ENCODE results near the gene VEGFC.

VEGFC gene

DNA sequence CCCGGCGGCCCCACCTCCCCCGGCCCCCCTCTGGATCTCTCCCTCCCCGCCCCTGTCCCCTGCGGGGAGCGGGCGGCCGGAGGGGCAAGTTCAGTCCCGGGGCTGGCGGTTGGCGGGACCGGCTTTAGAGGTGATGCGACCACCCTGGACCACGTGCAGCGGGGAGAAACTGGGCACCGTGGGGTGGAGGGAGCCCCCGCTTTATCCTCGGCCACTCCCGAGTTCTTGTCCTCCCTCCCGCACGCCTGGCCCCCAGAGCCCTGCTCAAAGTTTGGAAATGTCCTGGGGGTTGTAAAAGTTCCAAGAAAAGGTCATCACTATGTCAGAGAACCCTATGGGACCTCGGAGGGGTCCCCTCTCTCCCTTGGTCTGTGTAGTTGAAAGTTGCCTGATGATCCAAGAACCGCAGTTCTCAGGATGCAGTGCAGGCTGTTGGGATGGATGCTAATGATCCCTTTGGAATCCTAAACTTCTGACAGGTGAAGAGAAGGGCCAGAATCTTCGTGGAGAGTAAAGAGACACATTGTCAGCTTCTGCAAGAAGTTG lies 411 bp upstream of the VEGFC start:
- in situ Hi-C loops (cut with HindIII; ENCODE audit: low sequenced_read_pairs): loop anchor here (25.0 kb wide), 1 partner anchor 406 kb away; no protein-coding TSS in a partner anchor
- TF ChIP-seq, protein P1, sequence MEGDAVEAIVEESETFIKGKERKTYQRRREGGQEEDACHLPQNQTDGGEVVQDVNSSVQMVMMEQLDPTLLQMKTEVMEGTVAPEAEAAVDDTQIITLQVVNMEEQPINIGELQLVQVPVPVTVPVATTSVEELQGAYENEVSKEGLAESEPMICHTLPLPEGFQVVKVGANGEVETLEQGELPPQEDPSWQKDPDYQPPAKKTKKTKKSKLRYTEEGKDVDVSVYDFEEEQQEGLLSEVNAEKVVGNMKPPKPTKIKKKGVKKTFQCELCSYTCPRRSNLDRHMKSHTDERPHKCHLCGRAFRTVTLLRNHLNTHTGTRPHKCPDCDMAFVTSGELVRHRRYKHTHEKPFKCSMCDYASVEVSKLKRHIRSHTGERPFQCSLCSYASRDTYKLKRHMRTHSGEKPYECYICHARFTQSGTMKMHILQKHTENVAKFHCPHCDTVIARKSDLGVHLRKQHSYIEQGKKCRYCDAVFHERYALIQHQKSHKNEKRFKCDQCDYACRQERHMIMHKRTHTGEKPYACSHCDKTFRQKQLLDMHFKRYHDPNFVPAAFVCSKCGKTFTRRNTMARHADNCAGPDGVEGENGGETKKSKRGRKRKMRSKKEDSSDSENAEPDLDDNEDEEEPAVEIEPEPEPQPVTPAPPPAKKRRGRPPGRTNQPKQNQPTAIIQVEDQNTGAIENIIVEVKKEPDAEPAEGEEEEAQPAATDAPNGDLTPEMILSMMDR (IDR thresholded peaks at IDR 0.05; ENCODE audit: low read depth, low read length): no peak
- peak overlapping the region; percentile 88 for H3K4me3 ChIP-seq (ENCODE audit: low read depth, low read length)
- DNase-seq (ENCODE audit: low read depth, low spot score): no peak

DNA sequence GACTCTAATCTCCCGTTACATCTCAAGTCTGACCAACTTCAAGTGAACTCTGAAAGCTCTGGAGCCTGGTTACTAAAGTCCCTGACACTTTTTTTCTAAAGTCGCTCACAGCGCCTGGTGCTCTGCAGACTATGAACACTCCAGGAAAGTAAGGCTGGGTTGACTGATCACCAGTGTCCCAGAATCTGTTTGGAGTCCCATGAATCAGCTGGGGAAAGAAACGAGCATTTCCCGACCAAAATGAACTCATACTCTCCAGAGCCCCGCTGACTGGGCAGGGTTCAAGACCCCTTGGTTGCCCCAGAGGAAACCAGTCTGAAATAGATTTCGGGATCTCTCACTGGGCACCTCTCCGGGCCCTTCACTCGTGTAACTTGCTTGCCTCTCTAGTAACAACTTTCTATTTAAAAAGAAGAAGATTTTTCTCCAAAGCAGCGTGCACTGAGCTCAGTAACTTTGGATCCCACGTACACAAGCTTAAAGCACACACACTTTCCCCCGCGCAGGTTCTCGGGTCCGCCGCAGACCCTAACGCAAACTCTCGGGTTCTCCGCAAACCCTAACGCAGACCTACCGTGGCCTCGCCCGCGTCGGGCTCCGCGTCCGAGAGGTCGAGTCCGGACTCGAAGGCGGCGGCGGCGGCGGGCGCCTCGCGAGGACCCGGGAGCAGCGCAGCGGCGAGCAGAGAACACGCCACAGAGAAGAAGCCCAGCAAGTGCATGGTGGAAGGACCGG lies 964 bp downstream of the VEGFC start:
- TF ChIP-seq, protein P1 (IDR thresholded peaks at IDR 0.05; ENCODE audit: low read depth, low read length): no peak
- in situ Hi-C loops (cut with HindIII; ENCODE audit: low sequenced_read_pairs): loop anchor here (25.0 kb wide), 1 partner anchor 404 kb away; no protein-coding TSS in a partner anchor
- peak overlapping the region; percentile 88 for H3K4me3 ChIP-seq (ENCODE audit: low read depth, low read length)
- DNase-seq (ENCODE audit: low read depth, low spot score): peak; percentile 67

DNA sequence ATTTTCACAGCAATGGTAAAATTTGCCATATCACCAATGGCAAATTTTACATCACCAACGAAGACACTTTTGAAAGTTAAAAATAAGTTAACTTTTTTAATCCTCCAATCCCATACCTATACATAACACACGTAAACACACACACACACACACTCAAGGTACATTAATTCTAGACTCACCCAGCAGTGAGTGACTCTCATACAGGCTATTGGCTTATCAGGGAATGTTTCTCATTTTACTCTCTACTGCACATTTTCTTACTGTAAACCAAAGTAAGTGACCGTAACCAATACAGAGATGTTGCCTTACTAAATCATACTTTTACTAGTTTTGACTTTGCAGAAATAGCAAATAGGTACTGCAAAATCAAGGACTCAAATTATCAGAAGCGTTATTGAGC lies 2.3 kb downstream of the VEGFC start:
- peak; percentile 52 for DNase-seq (ENCODE audit: low read depth, low spot score)
- in situ Hi-C loops (cut with HindIII; ENCODE audit: low sequenced_read_pairs): loop anchor here (25.0 kb wide), 1 partner anchor 403 kb away; no protein-coding TSS in a partner anchor
- TF ChIP-seq, protein P1 (IDR thresholded peaks at IDR 0.05; ENCODE audit: low read depth, low read length): no peak
- H3K4me3 ChIP-seq (ENCODE audit: low read depth, low read length): peak overlapping the region; percentile 88

DNA sequence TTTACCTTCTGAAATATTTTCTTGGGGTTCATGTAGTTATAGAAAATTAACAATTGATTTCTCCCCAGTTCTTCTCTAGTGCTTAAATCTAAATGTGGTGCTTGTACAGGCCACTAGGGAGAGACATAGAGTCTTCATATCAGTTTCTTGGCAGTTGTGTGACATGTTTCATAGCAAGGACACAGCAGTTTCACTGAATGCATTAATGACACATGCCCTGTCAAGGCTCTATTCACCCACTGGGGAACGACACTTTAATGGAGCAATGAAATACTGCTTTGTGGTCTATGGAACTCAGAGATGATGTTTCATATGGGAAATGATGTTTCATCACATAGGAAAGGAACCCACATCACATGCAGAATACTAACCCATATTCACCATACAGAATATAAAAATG lies 2.8 kb downstream of the VEGFC start:
- peak overlapping the region; percentile 88 for H3K4me3 ChIP-seq (ENCODE audit: low read depth, low read length)
- TF ChIP-seq, protein P1 (IDR thresholded peaks at IDR 0.05; ENCODE audit: low read depth, low read length): peak; percentile 73
- peak; percentile 80 for DNase-seq (ENCODE audit: low read depth, low spot score)
- in situ Hi-C loops (cut with HindIII; ENCODE audit: low sequenced_read_pairs): loop anchor here (25.0 kb wide), 1 partner anchor 403 kb away; no protein-coding TSS in a partner anchor

DNA sequence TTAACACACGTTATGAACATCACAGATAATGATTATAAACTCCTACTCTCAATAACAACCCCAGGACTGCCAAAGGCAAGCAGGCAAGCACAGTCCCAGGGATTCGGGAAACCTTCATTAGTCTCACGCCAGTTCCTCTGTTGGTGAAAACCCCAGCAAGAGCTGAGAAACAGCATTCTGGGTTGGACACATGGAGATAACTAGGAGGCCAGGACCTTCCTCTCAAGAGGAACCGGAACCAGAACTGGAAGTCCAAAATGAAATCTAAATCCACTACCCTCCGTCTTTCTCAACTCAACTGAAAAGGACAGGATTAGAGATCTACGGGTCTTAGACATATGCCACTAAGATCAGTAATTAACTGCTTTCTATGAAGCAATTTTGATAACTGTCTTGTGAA lies 3.8 kb downstream of the VEGFC start:
- in situ Hi-C loops (cut with HindIII; ENCODE audit: low sequenced_read_pairs): loop anchor here (25.0 kb wide), 1 partner anchor 402 kb away; no protein-coding TSS in a partner anchor
- peak overlapping the region; percentile 8 for H3K4me3 ChIP-seq (ENCODE audit: low read depth, low read length)
- DNase-seq (ENCODE audit: low read depth, low spot score): no peak
- TF ChIP-seq, protein P1 (IDR thresholded peaks at IDR 0.05; ENCODE audit: low read depth, low read length): no peak

DNA sequence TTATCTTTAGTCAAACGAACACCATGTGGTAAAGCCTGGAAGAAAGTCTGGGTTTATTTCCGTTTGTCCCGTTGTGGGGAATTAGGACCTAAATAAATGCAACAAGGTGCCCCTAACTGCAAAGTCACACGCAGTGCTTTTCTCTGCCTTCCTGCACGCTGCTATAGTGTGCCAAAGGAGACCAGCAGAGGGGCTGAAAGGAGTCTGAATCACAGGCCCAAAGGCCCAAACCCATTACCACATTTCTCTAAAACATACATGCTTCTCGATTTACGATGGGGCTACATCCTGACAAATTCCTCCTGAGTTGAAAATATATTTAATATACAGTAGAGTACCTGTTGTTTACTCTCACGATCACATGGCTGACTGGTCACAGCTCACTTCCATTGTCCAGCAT lies 4.5 kb downstream of the VEGFC start:
- in situ Hi-C loops (cut with HindIII; ENCODE audit: low sequenced_read_pairs): loop anchor here (25.0 kb wide), 1 partner anchor 401 kb away; no protein-coding TSS in a partner anchor
- H3K4me3 ChIP-seq (ENCODE audit: low read depth, low read length): peak overlapping the region; percentile 9
- no peak for DNase-seq (ENCODE audit: low read depth, low spot score)
- TF ChIP-seq, protein P1 (IDR thresholded peaks at IDR 0.05; ENCODE audit: low read depth, low read length): no peak

All from astrocyte of the spinal cord (primary cell).